Esophagus muscularis mucosa (tissue), 4 donors: ENCODE measurements around the gene SWAP70. TPM values are rescaled to one million over a fixed set of nuclear protein-coding genes. Genes with fewer than 3 reads are reported as not detected.

Experiments used
- DNase-seq: peaks from one replicate; pipeline ENCODE4 v3.0.0-alpha.2; 2017; ENCODE audit errors: extremely low spot score
- H3K27ac ChIP-seq, 4 donors: fragments of 200-600 bp; sonication (generic); replicated peaks in 1 of 4; 1 replicate in 3 of 4; 2 replicates in 1 of 4; pipeline ENCODE4 v1.5.1; 2016 to 2019; ENCODE audit warnings: mild to moderate bottlenecking in 1 of 4
- H3K27me3 ChIP-seq, 4 donors: fragments of 200-600 bp; sonication (generic); one replicate each; pipeline versions ENCODE4 v1.5.1 to v1.6.0; 2016 to 2019
- H3K36me3 ChIP-seq, 4 donors: fragments of 200-600 bp; sonication (generic); one replicate each; pipeline ENCODE4 v1.5.1; 2016 to 2019
- H3K4me1 ChIP-seq, 4 donors: fragments of 200-600 bp; sonication (generic); one replicate each; pipeline ENCODE4 v1.5.1; 2016 to 2019
- H3K4me3 ChIP-seq, 4 donors: fragments of 200-600 bp; sonication (generic); 1 replicate in 2 of 4; 2 replicates in 2 of 4; pipeline ENCODE4 v1.5.1; 2016 to 2019; ENCODE audit warnings: mild to moderate bottlenecking in 4 of 4, moderate library complexity in 1 of 4
- H3K9me3 ChIP-seq, 4 donors: fragments of 200-600 bp; sonication (generic); 1 replicate in 3 of 4; 2 replicates in 1 of 4; pipeline ENCODE4 v1.5.1; 2016 to 2019
- CTCF ChIP-seq, 3 experiments: fragments of 200-600 bp in 2 of 3; fragments of 450-650 bp in 1 of 3; sonication (generic) in 2 of 3; IDR thresholded peaks; one replicate each; pipeline ENCODE4 v1.5.1; 2017 to 2019; ENCODE audit warnings: antibody characterized with exemption in 3 of 3, mild to moderate bottlenecking in 2 of 3, moderate library complexity in 1 of 3
- EP300 ChIP-seq: sonication (generic); formaldehyde crosslinking; IDR thresholded peaks from one replicate; pipeline ENCODE4 v1.6.1; 2017; ENCODE audit warnings: antibody characterized with exemption
- POLR2A ChIP-seq: fragments of 450-650 bp; IDR thresholded peaks from one replicate; pipeline ENCODE4 v1.6.1; 2017; ENCODE audit warnings: antibody characterized with exemption, moderate library complexity, mild to moderate bottlenecking, low read depth
- POLR2AphosphoS5 ChIP-seq, 2 donors: sonication (generic); formaldehyde crosslinking; IDR thresholded peaks; one replicate each; pipeline ENCODE4 v1.6.1; 2017; ENCODE audit warnings: antibody characterized with exemption in 2 of 2
- WGBS: methylation state at CpG from one replicate; pipeline ENCODE4 v1.1.5; 2018; 5-methylcytosine and 5-hydroxymethylcytosine counted together
- intact Hi-C: fragments of 100-400 bp; cut with DNase I; formaldehyde crosslinking; loops from one replicate; pipeline ENCODE4 v1.15.1; 2023
- total RNA-seq, 4 donors: library from RNA; depleted of rRNA; stranded (reverse); fragments of >200 nt; gene quantifications; one replicate each; pipeline versions ENCODE4 v1.1.0 to v1.2.1, GENCODE V29; 2016

SWAP70 gene
- total RNA-seq, 4 donors from 2014 or later, result 37.8 to 54.9 (median 46.5) TPM

GRCh38 chr11:9752091-9752490 is 88.2 kb downstream of the SWAP70 start:
- peaks cover 19 to 41% (median 29%) of the 10 kb centered on the region in 4 donors for H3K36me3 ChIP-seq
- no peak overlapping the region for H3K27ac ChIP-seq
- no peak for DNase-seq
- H3K4me1 ChIP-seq, result peaks cover 25 to 47% (median 36%) of the 10 kb centered on the region in 4 donors
- no peaks in the 10 kb centered on the region for H3K9me3 ChIP-seq
- WGBS, result 87% methylated on average over 3 of the region's 3 CpGs
- H3K4me3 ChIP-seq, result no peak overlapping the region
- intact Hi-C loops, result loop anchor here (10.0 kb wide), 1 partner anchor 217 kb away; no protein-coding TSS in a partner anchor
- H3K27me3 ChIP-seq, result no peaks in the 10 kb centered on the region
- TF ChIP-seq POLR2AphosphoS5 (IDR thresholded peaks at IDR 0.05) (no peak), CTCF (IDR thresholded peaks at IDR 0.05) (no peak), POLR2A (no peak), EP300 (no peak)

- no peak overlapping the region for H3K4me3 ChIP-seq
- DNase-seq, result no peak
- no peaks in the 10 kb centered on the region for H3K9me3 ChIP-seq
- no peak overlapping the region for H3K27ac ChIP-seq
- H3K27me3 ChIP-seq, result no peaks in the 10 kb centered on the region
- H3K4me1 ChIP-seq, result peaks cover 20 to 47% (median 34%) of the 10 kb centered on the region in 4 donors
- TF ChIP-seq CTCF (IDR thresholded peaks at IDR 0.05) (no peak), POLR2AphosphoS5 (IDR thresholded peaks at IDR 0.05) (no peak)
- intact Hi-C loops, result loop anchor here (10.0 kb wide), 1 partner anchor 218 kb away; no protein-coding TSS in a partner anchor
- peaks cover 19 to 39% (median 28%) of the 10 kb centered on the region in 4 donors for H3K36me3 ChIP-seq
- 55% methylated on average over 3 of the region's 3 CpGs for WGBS
Measured at GRCh38 chr11:9753021-9753420, 89.1 kb downstream of the SWAP70 start.

- 73% methylated on average over 3 of the region's 3 CpGs for WGBS
- H3K36me3 ChIP-seq, result peaks cover 18 to 32% (median 22%) of the 10 kb centered on the region in 4 donors
- H3K27ac ChIP-seq, result peak overlapping the region in 3 of 4 donors; percentile 22 to 42 (median 42)
- no peak for TF ChIP-seq CTCF (IDR thresholded peaks at IDR 0.05)
- TF ChIP-seq POLR2AphosphoS5 (IDR thresholded peaks at IDR 0.05), result peak in 1 of 2 donors; percentile 22
- peaks cover 23 to 45% (median 32%) of the 10 kb centered on the region in 4 donors for H3K4me1 ChIP-seq
- H3K27me3 ChIP-seq, result no peaks in the 10 kb centered on the region
- H3K4me3 ChIP-seq, result no peak overlapping the region
- H3K9me3 ChIP-seq, result no peaks in the 10 kb centered on the region
- intact Hi-C loops, result loop anchor here (10.0 kb wide), 1 partner anchor 219 kb away; no protein-coding TSS in a partner anchor
- no peak for DNase-seq
Measured at GRCh38 chr11:9754010-9754471, 90.2 kb downstream of the SWAP70 start.

GRCh38 chr11:9755561-9756185 is 91.8 kb downstream of the SWAP70 start:
- intact Hi-C loops, result loop anchor here (5.0 to 10.0 kb wide), 4 partner anchors 102 to 552 kb away; partner anchors contain the start of gene ADM
- Histone ChIP-seq H3K27me3 (no peaks in the 10 kb centered on the region), H3K36me3 (peaks cover 1 to 16% (median 8%) of the 10 kb centered on the region in 4 donors), H3K4me3 (no peak overlapping the region), H3K9me3 (no peaks in the 10 kb centered on the region), H3K27ac (peak overlapping the region; percentile 7 to 31 (median 14)), H3K4me1 (peaks cover 39 to 62% (median 48%) of the 10 kb centered on the region in 4 donors)
- no peak for DNase-seq
- WGBS, result 55% methylated on average over 7 of the region's 7 CpGs
- TF ChIP-seq EP300 (no peak), POLR2AphosphoS5 (IDR thresholded peaks at IDR 0.05) (no peak), CTCF (IDR thresholded peaks at IDR 0.05) (no peak), POLR2A (no peak)
